Stomach (tissue), 4 donors: Measurements from ENCODE around the gene TXNL1.

Experiments
- CTCF ChIP-seq, 7 experiments: fragments of 450-650 bp in 4 of 7; fragments of 200-600 bp in 3 of 7; sonication (generic) in 3 of 7; IDR thresholded peaks; one replicate each; pipeline ENCODE4 v1.5.1; 2016 to 2019; ENCODE audit warnings: antibody characterized with exemption in 7 of 7, control low read depth in 2 of 7, mild to moderate bottlenecking in 1 of 7
- EP300 ChIP-seq: sonication (generic); formaldehyde crosslinking; IDR thresholded peaks from one replicate; pipeline ENCODE4 v1.6.1; 2017; ENCODE audit warnings: antibody characterized with exemption
- POLR2A ChIP-seq, 4 donors: fragments of 450-650 bp; IDR thresholded peaks; one replicate each; pipeline ENCODE4 v1.6.1; 2016; ENCODE audit warnings: antibody characterized with exemption in 4 of 4, control low read depth in 2 of 4, mild to moderate bottlenecking in 1 of 4, moderate library complexity in 1 of 4
- POLR2AphosphoS5 ChIP-seq, 3 donors: sonication (generic); formaldehyde crosslinking; IDR thresholded peaks; one replicate each; pipeline ENCODE4 v1.6.1; 2016; ENCODE audit warnings: antibody characterized with exemption in 3 of 3

- no peak for TF ChIP-seq POLR2A (IDR thresholded peaks at IDR 0.05)
- no peak for TF ChIP-seq POLR2AphosphoS5 (IDR thresholded peaks at IDR 0.05)
- TF ChIP-seq CTCF (IDR thresholded peaks at IDR 0.05): no peak
- no peak for TF ChIP-seq EP300
Observed at GRCh38 chr18:56672391-56672790, 34.0 kb upstream of the TXNL1 start.
